ENCODE measurements around the gene CCDC38. TPM values are rescaled to one million over a fixed set of nuclear protein-coding genes. Genes with fewer than 3 reads are reported as not detected.
A peak's percentile ranks its signal among the peaks of the same experiment; 100 is the strongest.

Gene CCDC38
- total RNA-seq, 1 experiment from 2014 or later, result 0.26 TPM

DNA sequence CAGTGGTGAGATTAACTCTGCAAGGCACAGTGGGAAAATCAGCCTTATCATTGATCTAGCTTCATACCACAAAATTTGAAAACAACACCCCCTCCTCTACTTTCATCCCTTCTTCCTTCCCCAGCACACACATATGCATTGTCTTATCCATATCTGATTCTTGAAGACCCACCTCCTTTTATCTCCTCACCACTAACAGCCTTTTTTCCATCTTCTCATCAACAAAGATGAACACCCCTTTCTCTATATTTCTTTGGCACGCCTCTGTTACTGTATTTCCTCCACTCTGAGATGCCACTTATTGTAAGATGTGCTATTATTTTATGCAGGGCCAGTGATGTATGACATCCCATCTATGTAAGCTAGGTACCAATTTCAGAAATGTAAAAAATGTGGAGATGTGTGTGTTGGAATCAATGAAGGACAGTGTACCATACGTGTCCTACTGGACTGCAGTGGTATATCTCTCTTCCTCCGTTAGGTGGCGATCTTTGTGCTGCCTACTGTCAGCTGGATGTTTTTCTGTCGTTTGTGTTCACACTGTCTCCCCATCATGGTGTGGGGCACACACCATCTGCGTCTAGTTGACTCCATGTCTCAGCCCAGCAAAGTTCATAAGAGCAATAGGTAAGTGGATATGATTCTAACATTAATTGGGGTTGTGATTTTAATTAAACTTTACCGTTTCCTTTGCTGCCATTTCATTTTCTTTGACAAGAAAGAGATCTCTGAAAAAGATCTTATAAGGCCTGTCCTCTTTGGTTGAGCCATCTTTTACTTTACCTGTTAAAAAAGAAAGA lies 24.0 kb downstream of the CCDC38 start:
- Histone ChIP-seq H3K36me3 (ENCODE audit: insufficient read depth, low read length, poor library complexity, severe bottlenecking) (no peaks in the 10 kb centered on the region), H3K9me3 (ENCODE audit: low read depth, low read length, poor library complexity, severe bottlenecking) (no peaks in the 10 kb centered on the region), H3K4me3 (ENCODE audit: low read depth, low read length, poor library complexity, severe bottlenecking) (no peak overlapping the region), H3K27me3 (replicated peaks; ENCODE audit: insufficient read depth, low read depth, low read length, poor library complexity) (no peaks in the 10 kb centered on the region), H3K4me1 (ENCODE audit: insufficient read depth, low read length, poor library complexity, severe bottlenecking) (no peaks in the 10 kb centered on the region), H3K27ac (ENCODE audit: low read depth, low read length, poor library complexity, severe bottlenecking) (no peak overlapping the region)
- ChIA-PET CTCF (interaction anchor here (0.7 to 1.5 kb wide), 5 partner anchors 25 to 80 kb away, joined by 3 to 10 read pairs (median 3); no protein-coding TSS in a partner anchor), POLR2A (ENCODE audit: low non-redundant PET) (interaction anchor here (0.6 kb wide), 1 partner anchor 308 kb away, joined by 7 read pairs; no protein-coding TSS in a partner anchor)
- intact Hi-C loops (cut with micrococcal nuclease; ENCODE audit: unreplicated experiment), result loop anchor here (1.0 to 5.0 kb wide), 3 partner anchors 44 to 599 kb away; no protein-coding TSS in a partner anchor
- no TSS peak for BruUV-seq (replicated peaks)
- TF ChIP-seq, protein P1, sequence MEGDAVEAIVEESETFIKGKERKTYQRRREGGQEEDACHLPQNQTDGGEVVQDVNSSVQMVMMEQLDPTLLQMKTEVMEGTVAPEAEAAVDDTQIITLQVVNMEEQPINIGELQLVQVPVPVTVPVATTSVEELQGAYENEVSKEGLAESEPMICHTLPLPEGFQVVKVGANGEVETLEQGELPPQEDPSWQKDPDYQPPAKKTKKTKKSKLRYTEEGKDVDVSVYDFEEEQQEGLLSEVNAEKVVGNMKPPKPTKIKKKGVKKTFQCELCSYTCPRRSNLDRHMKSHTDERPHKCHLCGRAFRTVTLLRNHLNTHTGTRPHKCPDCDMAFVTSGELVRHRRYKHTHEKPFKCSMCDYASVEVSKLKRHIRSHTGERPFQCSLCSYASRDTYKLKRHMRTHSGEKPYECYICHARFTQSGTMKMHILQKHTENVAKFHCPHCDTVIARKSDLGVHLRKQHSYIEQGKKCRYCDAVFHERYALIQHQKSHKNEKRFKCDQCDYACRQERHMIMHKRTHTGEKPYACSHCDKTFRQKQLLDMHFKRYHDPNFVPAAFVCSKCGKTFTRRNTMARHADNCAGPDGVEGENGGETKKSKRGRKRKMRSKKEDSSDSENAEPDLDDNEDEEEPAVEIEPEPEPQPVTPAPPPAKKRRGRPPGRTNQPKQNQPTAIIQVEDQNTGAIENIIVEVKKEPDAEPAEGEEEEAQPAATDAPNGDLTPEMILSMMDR (conservative IDR thresholded peaks at IDR 0.05; ENCODE audit: low read depth, low read length), result peak; percentile 90
- TF ChIP-seq EZH2 (IDR thresholded peaks at IDR 0.05; ENCODE audit: borderline replicate concordance, low read depth, low read length, poor library complexity, severe bottlenecking), result no peak
- DNase-seq (ENCODE audit: low spot score), result peak; percentile 72

DNA sequence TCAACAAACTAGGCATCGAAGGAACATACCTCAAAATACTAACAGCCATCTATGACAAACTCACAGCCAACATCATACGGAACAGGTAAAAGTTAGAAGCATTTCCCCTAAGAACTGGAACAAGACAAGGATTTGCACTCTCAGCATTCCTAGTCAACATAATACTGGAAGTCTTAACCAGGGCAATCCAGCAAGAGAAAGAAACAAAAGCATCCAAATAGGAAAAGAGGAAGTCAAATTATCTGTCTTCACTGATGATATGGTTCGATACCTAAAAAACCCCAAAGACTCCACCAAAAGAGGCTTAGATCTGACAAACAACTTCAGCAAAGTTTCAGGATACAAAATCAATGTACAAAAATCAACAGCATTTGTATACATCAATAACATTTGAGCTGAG lies 32.5 kb downstream of the CCDC38 start:
- H3K9me3 ChIP-seq (ENCODE audit: low read depth, low read length, poor library complexity, severe bottlenecking), result no peaks in the 10 kb centered on the region
- no TSS peak for BruUV-seq (replicated peaks)
- no peaks in the 10 kb centered on the region for H3K36me3 ChIP-seq (ENCODE audit: insufficient read depth, low read length, poor library complexity, severe bottlenecking)
- ChIA-PET CTCF (no interaction called here), POLR2A (ENCODE audit: low non-redundant PET) (no interaction called here)
- no peak overlapping the region for H3K27ac ChIP-seq (ENCODE audit: low read depth, low read length, poor library complexity, severe bottlenecking)
- no peak for DNase-seq (ENCODE audit: low spot score)
- intact Hi-C loops (cut with micrococcal nuclease; ENCODE audit: unreplicated experiment), result no loop called here
- no peak for TF ChIP-seq EZH2 (IDR thresholded peaks at IDR 0.05; ENCODE audit: borderline replicate concordance, low read depth, low read length, poor library complexity, severe bottlenecking)
- TF ChIP-seq, protein P1 (conservative IDR thresholded peaks at IDR 0.05; ENCODE audit: low read depth, low read length), result no peak
- H3K4me3 ChIP-seq (ENCODE audit: low read depth, low read length, poor library complexity, severe bottlenecking), result no peak overlapping the region
- no peaks in the 10 kb centered on the region for H3K4me1 ChIP-seq (ENCODE audit: insufficient read depth, low read length, poor library complexity, severe bottlenecking)
- H3K27me3 ChIP-seq (replicated peaks; ENCODE audit: insufficient read depth, low read depth, low read length, poor library complexity), result no peaks in the 10 kb centered on the region

DNA sequence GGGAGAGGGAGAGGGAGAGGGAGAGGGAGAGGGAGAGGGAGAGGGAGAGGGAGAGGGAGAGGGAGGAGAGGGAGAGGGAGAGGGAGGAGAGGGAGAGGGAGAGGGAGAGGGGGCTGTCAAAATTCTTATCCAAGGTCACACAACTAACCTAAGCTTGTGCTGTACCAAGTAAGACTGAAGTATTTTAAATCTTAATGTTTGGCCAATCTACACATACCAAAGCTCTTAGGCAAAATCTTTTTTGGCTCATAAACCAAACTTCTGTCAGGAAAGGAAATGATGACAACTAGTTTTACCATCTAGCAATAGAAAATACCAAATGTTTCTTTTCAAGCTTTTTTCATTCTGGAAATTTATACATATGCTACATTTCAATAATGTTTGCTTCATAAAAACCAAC lies 33.8 kb downstream of the CCDC38 start:
- no peaks in the 10 kb centered on the region for H3K4me1 ChIP-seq (ENCODE audit: insufficient read depth, low read length, poor library complexity, severe bottlenecking)
- BruUV-seq (replicated peaks), result no TSS peak
- no peaks in the 10 kb centered on the region for H3K36me3 ChIP-seq (ENCODE audit: insufficient read depth, low read length, poor library complexity, severe bottlenecking)
- H3K27me3 ChIP-seq (replicated peaks; ENCODE audit: insufficient read depth, low read depth, low read length, poor library complexity), result peaks cover 3% of the 10 kb centered on the region
- DNase-seq (ENCODE audit: low spot score), result no peak
- POLR2A ChIA-PET (ENCODE audit: low non-redundant PET), result no interaction called here
- intact Hi-C loops (cut with micrococcal nuclease; ENCODE audit: unreplicated experiment), result no loop called here
- no peak for TF ChIP-seq EZH2 (IDR thresholded peaks at IDR 0.05; ENCODE audit: borderline replicate concordance, low read depth, low read length, poor library complexity, severe bottlenecking)
- TF ChIP-seq, protein P1 (conservative IDR thresholded peaks at IDR 0.05; ENCODE audit: low read depth, low read length), result no peak
- H3K9me3 ChIP-seq (ENCODE audit: low read depth, low read length, poor library complexity, severe bottlenecking), result no peaks in the 10 kb centered on the region
- CTCF ChIA-PET, result no interaction called here
- no peak overlapping the region for H3K4me3 ChIP-seq (ENCODE audit: low read depth, low read length, poor library complexity, severe bottlenecking)
- H3K27ac ChIP-seq (ENCODE audit: low read depth, low read length, poor library complexity, severe bottlenecking), result no peak overlapping the region
